Activated T-helper 1 cell treated with anti-CD3 and anti-CD28 coated beads, Interleukin-12 subunit alpha, Interleukin-12 subunit beta, Interleukin-2, Interleukin-4 antibody, amounts not matched to agents 30 ng/mL and 10 ng/mL and 1 ng/mL, durations not matched to agents 14 hours and 24 hours and 36 hours (primary cell): ENCODE data around the gene HCRTR2. TPM values are rescaled to one million over a fixed set of nuclear protein-coding genes. Genes with fewer than 3 reads are reported as not detected.

Experiments
- DNase-seq: peaks from one replicate; pipeline ENCODE4 v3.0.0; 2021; ENCODE audit warnings: low spot score
- H3K27ac Mint-ChIP-seq: one replicate; pipeline ENCODE4 v1.8.0; 2021; ENCODE audit warnings: mild to moderate bottlenecking, mixed read lengths
- H3K27me3 Mint-ChIP-seq: one replicate; pipeline ENCODE4 v1.8.0; 2022; ENCODE audit warnings: mild to moderate bottlenecking, moderate library complexity, mixed read lengths; ENCODE audit not compliant: insufficient read depth
- H3K36me3 Mint-ChIP-seq: one replicate; pipeline ENCODE4 v1.8.0; 2021; ENCODE audit warnings: low read depth, mixed read lengths
- H3K4me1 Mint-ChIP-seq: one replicate; pipeline ENCODE4 v1.8.0; 2021; ENCODE audit warnings: low read depth, mixed read lengths
- H3K4me3 Mint-ChIP-seq: one replicate; pipeline ENCODE4 v1.8.0; 2021; ENCODE audit warnings: mild to moderate bottlenecking, moderate library complexity, mixed read lengths
- H3K9me3 Mint-ChIP-seq: one replicate; pipeline ENCODE4 v1.8.0; 2021; ENCODE audit warnings: mixed read lengths
- intact Hi-C: fragments of 100-400 bp; cut with micrococcal nuclease; formaldehyde crosslinking; loops from one replicate; pipeline ENCODE4 v1.15.1; 2024
- total RNA-seq: library from RNA; stranded (reverse); gene quantifications from 2 replicates; pipeline ENCODE4 v1.2.3, GENCODE V29; 2022

The HCRTR2 gene
- total RNA-seq, 1 donor from 2014 or later = not detected

GRCh38 chr6:55299286-55299985, 125.1 kb downstream of the HCRTR2 start:
- no peak overlapping the region for H3K27ac Mint-ChIP-seq
- no peaks in the 10 kb centered on the region for H3K9me3 Mint-ChIP-seq
- no peaks in the 10 kb centered on the region for H3K36me3 Mint-ChIP-seq
- no peaks in the 10 kb centered on the region for H3K27me3 Mint-ChIP-seq
- intact Hi-C loops = no loop called here
- DNase-seq = no peak
- no peak overlapping the region for H3K4me3 Mint-ChIP-seq
- no peaks in the 10 kb centered on the region for H3K4me1 Mint-ChIP-seq

DNA sequence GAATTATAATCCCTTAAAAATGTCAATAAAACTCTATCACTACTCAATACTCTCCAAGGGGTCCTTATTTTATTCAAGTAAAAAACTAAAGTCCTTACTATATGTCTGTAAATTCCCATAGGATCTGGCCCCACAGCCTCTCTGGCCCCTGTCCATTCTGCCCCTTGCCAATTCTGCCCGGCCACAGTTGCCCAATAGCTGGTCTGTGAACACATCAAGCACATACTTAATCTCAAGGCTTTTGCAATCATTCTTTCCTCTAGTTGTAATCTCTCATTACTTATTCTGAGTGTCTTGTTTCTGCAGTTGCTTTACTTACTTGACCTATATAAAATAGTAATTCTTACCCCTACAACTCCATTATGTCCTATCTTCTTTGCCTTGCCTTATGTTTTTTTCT, 130.4 kb downstream of the HCRTR2 start:
- no peak overlapping the region for H3K27ac Mint-ChIP-seq
- H3K27me3 Mint-ChIP-seq = no peaks in the 10 kb centered on the region
- H3K36me3 Mint-ChIP-seq = no peaks in the 10 kb centered on the region
- intact Hi-C loops = no loop called here
- H3K4me1 Mint-ChIP-seq = no peaks in the 10 kb centered on the region
- DNase-seq = no peak
- H3K9me3 Mint-ChIP-seq = peaks cover 5% of the 10 kb centered on the region
- no peak overlapping the region for H3K4me3 Mint-ChIP-seq

DNA sequence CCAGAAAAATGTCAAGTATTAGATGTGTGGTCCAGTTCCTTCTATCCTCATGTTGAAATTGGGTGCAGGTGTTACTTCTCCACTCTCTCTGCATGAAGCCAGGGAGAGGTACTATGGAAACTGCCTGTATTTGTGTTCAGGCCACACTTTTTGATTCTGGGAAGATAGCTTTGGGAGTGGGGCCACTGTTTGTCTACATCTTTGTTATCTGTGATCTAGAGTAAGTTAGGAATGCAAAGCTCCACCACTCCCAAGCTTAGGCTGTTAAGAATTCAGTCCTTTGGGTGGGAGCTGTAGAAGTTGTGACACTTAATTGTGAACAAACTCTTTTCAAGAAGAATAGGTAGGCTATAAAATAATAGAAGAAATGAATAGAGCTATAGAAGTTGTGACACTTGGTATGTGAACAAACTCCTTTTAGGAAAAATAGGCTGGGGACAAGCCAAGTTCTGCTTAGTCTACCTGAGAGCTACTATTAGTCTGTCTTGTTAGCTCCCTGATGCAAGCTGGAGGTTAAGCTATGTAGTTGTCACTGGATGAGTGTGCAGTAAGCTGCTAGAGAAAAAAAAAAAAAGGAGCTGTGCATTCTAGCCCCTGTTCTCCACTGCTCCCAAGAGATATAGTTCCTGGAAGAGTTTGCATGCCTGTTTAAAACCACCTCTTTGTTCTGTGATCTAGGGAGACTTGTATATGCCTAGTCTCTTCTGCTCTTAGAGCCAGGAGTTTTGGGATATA, 145.8 kb downstream of the HCRTR2 start:
- Mint-ChIP-seq H3K36me3 (no peaks in the 10 kb centered on the region), H3K4me3 (no peak overlapping the region)
- DNase-seq = no peak

DNA sequence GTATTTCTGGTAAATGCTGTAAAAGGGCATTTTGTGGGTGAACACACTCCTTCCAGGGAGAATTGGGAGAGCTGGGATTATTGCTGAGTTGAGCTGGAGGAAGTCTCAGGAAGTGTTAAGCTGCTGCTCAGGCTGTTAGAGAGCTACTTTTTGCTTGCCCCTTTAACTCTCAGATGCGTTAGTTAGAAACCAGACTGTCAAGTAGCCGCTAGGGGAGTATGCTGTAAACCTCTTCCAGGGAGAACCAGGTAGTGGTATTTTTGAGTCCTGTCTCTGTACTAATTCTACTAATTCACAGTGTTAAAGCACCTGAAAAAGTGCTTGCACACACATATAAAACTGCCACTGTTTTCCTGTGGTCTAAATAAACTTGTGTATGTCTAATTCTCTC, 146.4 kb downstream of the HCRTR2 start:
- Mint-ChIP-seq H3K4me1 (no peaks in the 10 kb centered on the region), H3K27me3 (no peaks in the 10 kb centered on the region), H3K36me3 (no peaks in the 10 kb centered on the region), H3K9me3 (no peaks in the 10 kb centered on the region), H3K27ac (no peak overlapping the region), H3K4me3 (no peak overlapping the region)
- intact Hi-C loops = no loop called here
- no peak for DNase-seq

More for the DNA sequence above, 145.8 kb downstream of the HCRTR2 start:
- Mint-ChIP-seq H3K9me3 (no peaks in the 10 kb centered on the region), H3K27me3 (no peaks in the 10 kb centered on the region), H3K27ac (no peak overlapping the region), H3K4me1 (no peaks in the 10 kb centered on the region)
- intact Hi-C loops = no loop called here

DNA sequence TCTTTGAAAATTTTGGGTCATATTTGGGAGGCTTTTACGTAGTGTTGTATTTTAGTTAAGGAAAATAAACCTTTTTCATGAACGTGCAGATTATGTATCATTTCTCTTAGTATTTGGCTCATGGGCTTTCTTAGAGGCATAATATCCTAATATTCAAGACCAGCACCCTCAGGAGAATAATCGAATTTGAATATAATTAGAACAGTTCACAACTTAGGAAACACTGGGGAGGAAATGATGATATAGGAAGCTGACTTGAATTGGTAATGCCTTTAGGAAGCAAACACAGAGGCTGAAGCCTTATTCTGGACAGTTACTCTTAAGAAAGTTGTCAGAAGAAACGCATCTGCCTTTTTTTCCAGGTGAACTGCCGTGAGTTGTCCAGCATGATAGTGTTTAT, 152.9 kb downstream of the HCRTR2 start, which contains the start of gene GFRAL:
Gene GFRAL, plus strand, starts transcription at position 301 of the 400 bp plus-strand sequence. Its CDS starts 86 bp downstream, at position 387.
- H3K4me3 Mint-ChIP-seq = no peak within 1 kb of the TSS
- H3K27me3 Mint-ChIP-seq = no peaks in the 10 kb centered on the region
- intact Hi-C loops = no loop called here
- no peaks in the 10 kb centered on the region for H3K36me3 Mint-ChIP-seq
- no peak for DNase-seq
- H3K27ac Mint-ChIP-seq = no peak within 1 kb of the TSS
- no peaks in the 10 kb centered on the region for H3K9me3 Mint-ChIP-seq
- H3K4me1 Mint-ChIP-seq = no peaks in the 10 kb centered on the region

Other genes with a start within 250 kb of the HCRTR2 start
- gene GFRAL, start 153.0 kb downstream of the HCRTR2 start, total RNA-seq = not detected in 2 replicates